GM23338 (cell line): ENCODE results near the gene ARMC7. TPM values are rescaled to one million over a fixed set of nuclear protein-coding genes. Genes with fewer than 3 reads are reported as not detected.

Experiments used
- ATAC-seq: fragments of 200-7000 bp; cut with Tn5 transposase; 3 replicates; pipeline ENCODE4 v1.9.1; 2020
- DNase-seq: peaks from one replicate; pipeline ENCODE4 v3.0.0-alpha.2; 2015; ENCODE audit warnings: low spot score
- H2AFZ ChIP-seq: fragments of 200-600 bp; sonication (generic); 2 replicates; pipeline ENCODE4 v1.8.0; 2016; ENCODE audit warnings: antibody characterized with exemption, mild to moderate bottlenecking, moderate library complexity
- H3F3A ChIP-seq: fragments of 200-600 bp; sonication (generic); replicated peaks from 2 replicates; pipeline ENCODE4 v1.8.0; 2017; ENCODE audit warnings: antibody characterized with exemption, mixed run types, low read depth
- H3K27ac ChIP-seq: fragments of 200-600 bp; sonication (generic); 2 replicates; pipeline ENCODE4 v1.6.1; 2016; ENCODE audit warnings: low read depth
- H3K27me3 ChIP-seq: fragments of 200-600 bp; sonication (generic); 2 replicates; pipeline ENCODE4 v1.8.0; 2016; ENCODE audit warnings: mild to moderate bottlenecking, mixed run types, moderate library complexity; ENCODE audit not compliant: insufficient read depth
- H3K36me3 ChIP-seq: fragments of 200-600 bp; sonication (generic); 2 replicates; pipeline ENCODE4 v1.8.0; 2016; ENCODE audit warnings: mild to moderate bottlenecking; ENCODE audit not compliant: insufficient read depth
- H3K4me1 ChIP-seq: fragments of 200-600 bp; sonication (generic); 2 replicates; pipeline ENCODE4 v1.8.0; 2016; ENCODE audit warnings: mild to moderate bottlenecking, moderate library complexity; ENCODE audit not compliant: insufficient read depth
- H3K4me2 ChIP-seq: fragments of 200-600 bp; sonication (generic); 2 replicates; pipeline ENCODE4 v1.7.1; 2017; ENCODE audit warnings: mixed run types
- H3K4me3 ChIP-seq: fragments of 200-600 bp; sonication (generic); 2 replicates; pipeline ENCODE4 v1.6.1; 2016; ENCODE audit warnings: mixed run types
- H3K79me2 ChIP-seq: fragments of 200-600 bp; sonication (generic); replicated peaks from 2 replicates; pipeline ENCODE4 v1.8.0; 2017; ENCODE audit warnings: mild to moderate bottlenecking; ENCODE audit not compliant: insufficient read depth
- H3K9me2 ChIP-seq: fragments of 200-600 bp; sonication (generic); 2 replicates; pipeline ENCODE4 v1.8.0; 2017; ENCODE audit not compliant: insufficient read depth
- H4K20me1 ChIP-seq: fragments of 200-600 bp; sonication (generic); replicated peaks from 2 replicates; pipeline ENCODE4 v1.8.0; 2017; ENCODE audit warnings: mild to moderate bottlenecking; ENCODE audit not compliant: insufficient read depth
- H3K27ac Mint-ChIP-seq: 2 replicates; pipeline ENCODE4 v1.8.0; 2020; ENCODE audit warnings: inconsistent platforms, mild to moderate bottlenecking, moderate library complexity, mixed read lengths
- H3K27me3 Mint-ChIP-seq: 3 replicates; pipeline ENCODE4 v1.8.0; 2022; ENCODE audit warnings: low read depth, mild to moderate bottlenecking, moderate library complexity, mixed read lengths, inconsistent platforms; ENCODE audit not compliant: insufficient read depth, poor library complexity
- H3K36me3 Mint-ChIP-seq: 3 replicates; pipeline ENCODE4 v1.8.0; 2021; ENCODE audit warnings: low read depth, mild to moderate bottlenecking, inconsistent platforms, moderate library complexity, mixed read lengths
- H3K4me1 Mint-ChIP-seq: 3 replicates; pipeline ENCODE4 v1.8.0; 2020; ENCODE audit warnings: mild to moderate bottlenecking, inconsistent platforms, mixed read lengths
- H3K4me3 Mint-ChIP-seq: 3 replicates; pipeline ENCODE4 v1.8.0; 2021; ENCODE audit warnings: moderate library complexity, mild to moderate bottlenecking, inconsistent platforms, mixed read lengths
- H3K9me3 Mint-ChIP-seq: 3 replicates; pipeline ENCODE4 v1.8.0; 2020; ENCODE audit warnings: moderate library complexity, mild to moderate bottlenecking, inconsistent platforms, mixed read lengths
- CREB1 ChIP-seq: fragments of 250-450 bp; sonication (Bioruptor Pico); IDR thresholded peaks from 2 replicates; pipeline ENCODE4 v1.5.0; 2020; ENCODE audit warnings: low read depth, mild to moderate bottlenecking, moderate library complexity
- EZH2 ChIP-seq: fragments of 200-600 bp; sonication (generic); IDR thresholded peaks from one replicate; pipeline ENCODE4 v1.8.0; 2017; ENCODE audit warnings: antibody characterized with exemption, mild to moderate bottlenecking, low read depth; ENCODE audit not compliant: unreplicated experiment
- EZH2phosphoT487 ChIP-seq: fragments of 200-600 bp; sonication (generic); IDR thresholded peaks from one replicate; pipeline ENCODE4 v1.8.1; 2018; ENCODE audit warnings: antibody characterized with exemption; ENCODE audit not compliant: unreplicated experiment
- JUNB ChIP-seq: IDR thresholded peaks from one replicate; pipeline ENCODE4 v1.6.1; 2016; ENCODE audit warnings: antibody characterized with exemption; ENCODE audit not compliant: unreplicated experiment
- NANOG ChIP-seq: IDR thresholded peaks from 2 replicates; pipeline ENCODE4 v1.6.1; 2016; ENCODE audit warnings: antibody characterized with exemption, borderline replicate concordance
- POLR2AphosphoS5 ChIP-seq: IDR thresholded peaks from 2 replicates; pipeline ENCODE4 v1.6.1; 2016; ENCODE audit warnings: antibody characterized with exemption, low read depth
- STAT1 ChIP-seq: IDR thresholded peaks from one replicate; pipeline ENCODE4 v1.6.1; 2016; ENCODE audit warnings: antibody characterized with exemption; ENCODE audit not compliant: unreplicated experiment
- ZNF114 ChIP-seq: fragments of 250-450 bp; sonication (Bioruptor Pico); IDR thresholded peaks from 2 replicates; pipeline ENCODE4 v1.5.0; 2020; ENCODE audit warnings: mild to moderate bottlenecking, moderate library complexity
- ZNF331 ChIP-seq: fragments of 250-450 bp; sonication (Bioruptor Pico); IDR thresholded peaks from 2 replicates; pipeline ENCODE4 v1.5.0; 2020; ENCODE audit warnings: low read depth, mild to moderate bottlenecking, moderate library complexity
- polyA plus RNA-seq: library from polyadenylated mRNA; unstranded; fragments of >200 nt; fragmentation: Nextera tagmentation; extraction: Ambion mirVana; gene quantifications from 2 replicates; pipeline ENCODE4 v1.2.1, GENCODE V29; 2016
- total RNA-seq: library from RNA; depleted of rRNA; stranded (reverse); fragments of >200 nt; shearing (Covaris generic); gene quantifications from 2 replicates; pipeline ENCODE4 v1.2.3, GENCODE V29; 2014
- TF ChIP-seq, protein P1 (sequence below): IDR thresholded peaks from 2 replicates; pipeline ENCODE4 v1.6.1; 2016; ENCODE audit warnings: antibody characterized with exemption
- TF ChIP-seq, protein P2 (sequence below): IDR thresholded peaks from one replicate; pipeline ENCODE4 v1.6.1; 2018; ENCODE audit warnings: antibody characterized with exemption; ENCODE audit not compliant: unreplicated experiment
- TF ChIP-seq, protein P3 (sequence below), 2 experiments: fragments of 200-600 bp in 1 of 2; sonication (generic) in 1 of 2; conservative IDR thresholded peaks; 2 replicates each; pipeline versions ENCODE4 v1.5.1 to v1.6.1; 2016 to 2017; ENCODE audit warnings: antibody characterized with exemption in 2 of 2, low read depth in 2 of 2, mild to moderate bottlenecking in 2 of 2, moderate library complexity in 1 of 2
- TF ChIP-seq, protein P4 (sequence below): fragments of 250-450 bp; sonication (Bioruptor Pico); IDR thresholded peaks from 2 replicates; pipeline ENCODE4 v1.5.0; 2020; ENCODE audit warnings: mild to moderate bottlenecking, moderate library complexity

ARMC7 gene
- total and polyA plus RNA-seq, 2 experiments from 2014 or later, result 5.6 to 8.4 TPM

DNA sequence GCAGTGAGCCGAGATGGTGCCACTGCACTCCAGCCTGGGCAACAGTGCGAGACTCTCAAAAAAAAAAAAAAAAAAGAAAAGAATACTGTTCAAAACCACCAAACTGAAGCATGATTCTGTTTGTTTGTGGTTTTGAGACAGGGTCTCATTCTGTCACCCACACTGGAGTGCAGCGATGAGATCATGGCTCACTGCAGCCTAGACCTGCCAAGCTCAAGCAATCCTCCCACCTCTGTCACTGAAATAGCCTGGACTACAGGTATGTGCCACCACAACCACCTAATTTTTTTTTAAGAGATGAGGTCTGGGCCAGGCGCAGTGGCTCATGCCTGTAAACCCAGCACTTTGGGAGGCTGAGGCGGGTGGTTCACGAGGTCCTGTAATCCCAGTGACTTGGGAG, 68.7 kb downstream of the ARMC7 start:
- Histone ChIP-seq H3K27ac (peak overlapping the region; percentile 81; the same call in 1 of the 2 replicates), H3K4me1 (0 out of 2 replicates have a peak, but pooled peaks cover 13% of the 10 kb centered on the region), H3K36me3 (peaks cover 60% of the 10 kb centered on the region), H3K4me3 (no peak overlapping the region), H3K27me3 (no peaks in the 10 kb centered on the region), H3F3A (peaks cover 45% of the 10 kb centered on the region), H3K79me2 (peaks cover 92% of the 10 kb centered on the region), H2AFZ (no peak overlapping the region), H3K9me2 (no peaks in the 10 kb centered on the region), H4K20me1 (peaks cover 69% of the 10 kb centered on the region), H3K4me2 (no peak overlapping the region)
- Mint-ChIP-seq H3K27ac (no peak overlapping the region; the same call in 1 of the 2 replicates), H3K27me3 (peaks cover 20% of the 10 kb centered on the region), H3K36me3 (peaks cover 82% of the 10 kb centered on the region), H3K4me3 (no peak overlapping the region), H3K4me1 (peaks cover 11% of the 10 kb centered on the region), H3K9me3 (peaks cover 1% of the 10 kb centered on the region; the same call in 1 of the 3 replicates)
- TF ChIP-seq POLR2AphosphoS5, result no peak
- TF ChIP-seq STAT1, result no peak
- TF ChIP-seq, protein P1, sequence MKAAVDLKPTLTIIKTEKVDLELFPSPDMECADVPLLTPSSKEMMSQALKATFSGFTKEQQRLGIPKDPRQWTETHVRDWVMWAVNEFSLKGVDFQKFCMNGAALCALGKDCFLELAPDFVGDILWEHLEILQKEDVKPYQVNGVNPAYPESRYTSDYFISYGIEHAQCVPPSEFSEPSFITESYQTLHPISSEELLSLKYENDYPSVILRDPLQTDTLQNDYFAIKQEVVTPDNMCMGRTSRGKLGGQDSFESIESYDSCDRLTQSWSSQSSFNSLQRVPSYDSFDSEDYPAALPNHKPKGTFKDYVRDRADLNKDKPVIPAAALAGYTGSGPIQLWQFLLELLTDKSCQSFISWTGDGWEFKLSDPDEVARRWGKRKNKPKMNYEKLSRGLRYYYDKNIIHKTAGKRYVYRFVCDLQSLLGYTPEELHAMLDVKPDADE, result no peak
- TF ChIP-seq, protein P2, sequence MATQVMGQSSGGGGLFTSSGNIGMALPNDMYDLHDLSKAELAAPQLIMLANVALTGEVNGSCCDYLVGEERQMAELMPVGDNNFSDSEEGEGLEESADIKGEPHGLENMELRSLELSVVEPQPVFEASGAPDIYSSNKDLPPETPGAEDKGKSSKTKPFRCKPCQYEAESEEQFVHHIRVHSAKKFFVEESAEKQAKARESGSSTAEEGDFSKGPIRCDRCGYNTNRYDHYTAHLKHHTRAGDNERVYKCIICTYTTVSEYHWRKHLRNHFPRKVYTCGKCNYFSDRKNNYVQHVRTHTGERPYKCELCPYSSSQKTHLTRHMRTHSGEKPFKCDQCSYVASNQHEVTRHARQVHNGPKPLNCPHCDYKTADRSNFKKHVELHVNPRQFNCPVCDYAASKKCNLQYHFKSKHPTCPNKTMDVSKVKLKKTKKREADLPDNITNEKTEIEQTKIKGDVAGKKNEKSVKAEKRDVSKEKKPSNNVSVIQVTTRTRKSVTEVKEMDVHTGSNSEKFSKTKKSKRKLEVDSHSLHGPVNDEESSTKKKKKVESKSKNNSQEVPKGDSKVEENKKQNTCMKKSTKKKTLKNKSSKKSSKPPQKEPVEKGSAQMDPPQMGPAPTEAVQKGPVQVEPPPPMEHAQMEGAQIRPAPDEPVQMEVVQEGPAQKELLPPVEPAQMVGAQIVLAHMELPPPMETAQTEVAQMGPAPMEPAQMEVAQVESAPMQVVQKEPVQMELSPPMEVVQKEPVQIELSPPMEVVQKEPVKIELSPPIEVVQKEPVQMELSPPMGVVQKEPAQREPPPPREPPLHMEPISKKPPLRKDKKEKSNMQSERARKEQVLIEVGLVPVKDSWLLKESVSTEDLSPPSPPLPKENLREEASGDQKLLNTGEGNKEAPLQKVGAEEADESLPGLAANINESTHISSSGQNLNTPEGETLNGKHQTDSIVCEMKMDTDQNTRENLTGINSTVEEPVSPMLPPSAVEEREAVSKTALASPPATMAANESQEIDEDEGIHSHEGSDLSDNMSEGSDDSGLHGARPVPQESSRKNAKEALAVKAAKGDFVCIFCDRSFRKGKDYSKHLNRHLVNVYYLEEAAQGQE, result no peak
- TF ChIP-seq EZH2, result no peak
- TF ChIP-seq JUNB, result no peak
- TF ChIP-seq, protein P3, sequence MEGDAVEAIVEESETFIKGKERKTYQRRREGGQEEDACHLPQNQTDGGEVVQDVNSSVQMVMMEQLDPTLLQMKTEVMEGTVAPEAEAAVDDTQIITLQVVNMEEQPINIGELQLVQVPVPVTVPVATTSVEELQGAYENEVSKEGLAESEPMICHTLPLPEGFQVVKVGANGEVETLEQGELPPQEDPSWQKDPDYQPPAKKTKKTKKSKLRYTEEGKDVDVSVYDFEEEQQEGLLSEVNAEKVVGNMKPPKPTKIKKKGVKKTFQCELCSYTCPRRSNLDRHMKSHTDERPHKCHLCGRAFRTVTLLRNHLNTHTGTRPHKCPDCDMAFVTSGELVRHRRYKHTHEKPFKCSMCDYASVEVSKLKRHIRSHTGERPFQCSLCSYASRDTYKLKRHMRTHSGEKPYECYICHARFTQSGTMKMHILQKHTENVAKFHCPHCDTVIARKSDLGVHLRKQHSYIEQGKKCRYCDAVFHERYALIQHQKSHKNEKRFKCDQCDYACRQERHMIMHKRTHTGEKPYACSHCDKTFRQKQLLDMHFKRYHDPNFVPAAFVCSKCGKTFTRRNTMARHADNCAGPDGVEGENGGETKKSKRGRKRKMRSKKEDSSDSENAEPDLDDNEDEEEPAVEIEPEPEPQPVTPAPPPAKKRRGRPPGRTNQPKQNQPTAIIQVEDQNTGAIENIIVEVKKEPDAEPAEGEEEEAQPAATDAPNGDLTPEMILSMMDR (conservative IDR thresholded peaks at IDR 0.05; ENCODE audit: low read depth in 2 of 2), result no peak
- TF ChIP-seq, protein P4, sequence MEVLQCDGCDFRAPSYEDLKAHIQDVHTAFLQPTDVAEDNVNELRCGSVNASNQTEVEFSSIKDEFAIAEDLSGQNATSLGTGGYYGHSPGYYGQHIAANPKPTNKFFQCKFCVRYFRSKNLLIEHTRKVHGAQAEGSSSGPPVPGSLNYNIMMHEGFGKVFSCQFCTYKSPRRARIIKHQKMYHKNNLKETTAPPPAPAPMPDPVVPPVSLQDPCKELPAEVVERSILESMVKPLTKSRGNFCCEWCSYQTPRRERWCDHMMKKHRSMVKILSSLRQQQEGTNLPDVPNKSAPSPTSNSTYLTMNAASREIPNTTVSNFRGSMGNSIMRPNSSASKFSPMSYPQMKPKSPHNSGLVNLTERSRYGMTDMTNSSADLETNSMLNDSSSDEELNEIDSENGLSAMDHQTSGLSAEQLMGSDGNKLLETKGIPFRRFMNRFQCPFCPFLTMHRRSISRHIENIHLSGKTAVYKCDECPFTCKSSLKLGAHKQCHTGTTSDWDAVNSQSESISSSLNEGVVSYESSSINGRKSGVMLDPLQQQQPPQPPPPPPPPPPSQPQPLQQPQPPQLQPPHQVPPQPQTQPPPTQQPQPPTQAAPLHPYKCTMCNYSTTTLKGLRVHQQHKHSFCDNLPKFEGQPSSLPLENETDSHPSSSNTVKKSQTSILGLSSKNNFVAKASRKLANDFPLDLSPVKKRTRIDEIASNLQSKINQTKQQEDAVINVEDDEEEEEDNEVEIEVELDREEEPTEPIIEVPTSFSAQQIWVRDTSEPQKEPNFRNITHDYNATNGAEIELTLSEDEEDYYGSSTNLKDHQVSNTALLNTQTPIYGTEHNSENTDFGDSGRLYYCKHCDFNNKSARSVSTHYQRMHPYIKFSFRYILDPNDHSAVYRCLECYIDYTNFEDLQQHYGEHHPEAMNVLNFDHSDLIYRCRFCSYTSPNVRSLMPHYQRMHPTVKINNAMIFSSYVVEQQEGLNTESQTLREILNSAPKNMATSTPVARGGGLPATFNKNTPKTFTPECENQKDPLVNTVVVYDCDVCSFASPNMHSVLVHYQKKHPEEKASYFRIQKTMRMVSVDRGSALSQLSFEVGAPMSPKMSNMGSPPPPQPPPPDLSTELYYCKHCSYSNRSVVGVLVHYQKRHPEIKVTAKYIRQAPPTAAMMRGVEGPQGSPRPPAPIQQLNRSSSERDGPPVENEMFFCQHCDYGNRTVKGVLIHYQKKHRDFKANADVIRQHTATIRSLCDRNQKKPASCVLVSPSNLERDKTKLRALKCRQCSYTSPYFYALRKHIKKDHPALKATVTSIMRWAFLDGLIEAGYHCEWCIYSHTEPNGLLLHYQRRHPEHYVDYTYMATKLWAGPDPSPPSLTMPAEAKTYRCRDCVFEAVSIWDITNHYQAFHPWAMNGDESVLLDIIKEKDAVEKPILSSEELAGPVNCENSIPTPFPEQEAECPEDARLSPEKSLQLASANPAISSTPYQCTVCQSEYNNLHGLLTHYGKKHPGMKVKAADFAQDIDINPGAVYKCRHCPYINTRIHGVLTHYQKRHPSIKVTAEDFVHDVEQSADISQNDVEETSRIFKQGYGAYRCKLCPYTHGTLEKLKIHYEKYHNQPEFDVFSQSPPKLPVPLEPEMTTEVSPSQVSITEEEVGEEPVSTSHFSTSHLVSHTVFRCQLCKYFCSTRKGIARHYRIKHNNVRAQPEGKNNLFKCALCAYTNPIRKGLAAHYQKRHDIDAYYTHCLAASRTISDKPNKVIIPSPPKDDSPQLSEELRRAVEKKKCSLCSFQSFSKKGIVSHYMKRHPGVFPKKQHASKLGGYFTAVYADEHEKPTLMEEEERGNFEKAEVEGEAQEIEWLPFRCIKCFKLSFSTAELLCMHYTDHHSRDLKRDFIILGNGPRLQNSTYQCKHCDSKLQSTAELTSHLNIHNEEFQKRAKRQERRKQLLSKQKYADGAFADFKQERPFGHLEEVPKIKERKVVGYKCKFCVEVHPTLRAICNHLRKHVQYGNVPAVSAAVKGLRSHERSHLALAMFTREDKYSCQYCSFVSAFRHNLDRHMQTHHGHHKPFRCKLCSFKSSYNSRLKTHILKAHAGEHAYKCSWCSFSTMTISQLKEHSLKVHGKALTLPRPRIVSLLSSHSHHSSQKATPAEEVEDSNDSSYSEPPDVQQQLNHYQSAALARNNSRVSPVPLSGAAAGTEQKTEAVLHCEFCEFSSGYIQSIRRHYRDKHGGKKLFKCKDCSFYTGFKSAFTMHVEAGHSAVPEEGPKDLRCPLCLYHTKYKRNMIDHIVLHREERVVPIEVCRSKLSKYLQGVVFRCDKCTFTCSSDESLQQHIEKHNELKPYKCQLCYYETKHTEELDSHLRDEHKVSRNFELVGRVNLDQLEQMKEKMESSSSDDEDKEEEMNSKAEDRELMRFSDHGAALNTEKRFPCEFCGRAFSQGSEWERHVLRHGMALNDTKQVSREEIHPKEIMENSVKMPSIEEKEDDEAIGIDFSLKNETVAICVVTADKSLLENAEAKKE, result no peak
- no peak for TF ChIP-seq EZH2phosphoT487
- TF ChIP-seq ZNF331, result no peak
- no peak for TF ChIP-seq NANOG
- no peak for TF ChIP-seq CREB1 (CRISPR knock-in tag)
- TF ChIP-seq ZNF114, result no peak
- ATAC-seq (no peak), DNase-seq (no peak)
